SK-N-SH (cell line): ENCODE results near the gene ARSJ. TPM values are rescaled to one million over a fixed set of nuclear protein-coding genes. Genes with fewer than 3 reads are reported as not detected.

Source experiments
- CTCF ChIA-PET: fragments of 300-600, 350-600 bp; formaldehyde crosslinking; extraction: SDS; loops from one replicate; lab custom pipeline; 2021; lab: Yijun Ruan, JAX
- POLR2A ChIA-PET: fragments of 350-600 bp; sonication (Branson Sonifier 250); formaldehyde crosslinking; extraction: SDS; loops from one replicate; lab custom pipeline; 2020; ENCODE audit warnings: antibody characterized with exemption, inconsistent platforms; lab: Yijun Ruan, JAX
- DNase-seq: peaks from one replicate; pipeline ENCODE4 v3.0.0; 2012
- H2AFZ ChIP-seq: fragments of 200-600 bp; sonication (generic); 2 replicates; pipeline ENCODE4 v1.8.1; 2016; ENCODE audit warnings: antibody characterized with exemption, mild to moderate bottlenecking, low read depth
- H3F3A ChIP-seq: fragments of 200-600 bp; sonication (generic); replicated peaks from 2 replicates; pipeline ENCODE3; 2016; ENCODE audit warnings: antibody characterized with exemption, mild to moderate bottlenecking; ENCODE audit not compliant: insufficient read depth
- H3K27ac ChIP-seq, 2 experiments: fragments of 200-500 bp in 1 of 2; fragments of 200-600 bp in 1 of 2; sonication (Bioruptor generic) in 1 of 2; sonication (generic), shearing (Covaris generic) in 1 of 2; 2 replicates each; pipeline versions ENCODE4 v1.5.1 to v1.6.1; 2014 to 2016; ENCODE audit warnings: low read depth in 2 of 2, inconsistent platforms in 1 of 2, low read length in 1 of 2, mild to moderate bottlenecking in 1 of 2, mixed read lengths in 1 of 2
- H3K27me3 ChIP-seq: fragments of 200-600 bp; sonication (generic), shearing (Covaris generic); 2 replicates; pipeline ENCODE4 v1.6.1; 2016; ENCODE audit warnings: mixed run types; ENCODE audit not compliant: insufficient read depth
- H3K36me3 ChIP-seq, 2 experiments: fragments of 200-500 bp in 1 of 2; fragments of 200-600 bp in 1 of 2; sonication (Bioruptor generic) in 1 of 2; sonication (generic) in 1 of 2; replicated peaks in 1 of 2; 2 replicates each; pipeline versions ENCODE3 to v1.5.1; 2014 to 2016; ENCODE audit warnings: low read length in 1 of 2, mild to moderate bottlenecking in 1 of 2; ENCODE audit not compliant: insufficient read depth in 2 of 2, control insufficient read depth in 1 of 2
- H3K4me1 ChIP-seq, 2 experiments: fragments of 200-500 bp in 1 of 2; fragments of 200-600 bp in 1 of 2; sonication (Bioruptor generic) in 1 of 2; sonication (generic), shearing (Covaris generic) in 1 of 2; 2 replicates each; pipeline versions ENCODE4 v1.5.1 to v1.6.1; 2014 to 2016; ENCODE audit warnings: low read depth in 1 of 2, low read length in 1 of 2, mixed run types in 1 of 2; ENCODE audit not compliant: insufficient read depth in 2 of 2, control insufficient read depth in 1 of 2
- H3K4me2 ChIP-seq: fragments of 200-600 bp; sonication (generic), shearing (Covaris generic); 2 replicates; pipeline ENCODE4 v1.6.1; 2017; ENCODE audit warnings: mixed run types
- H3K4me3 ChIP-seq, 2 experiments: fragments of 200-500 bp in 1 of 2; fragments of 200-600 bp in 1 of 2; sonication (Bioruptor generic) in 1 of 2; sonication (generic), shearing (Covaris generic) in 1 of 2; 2 replicates each; pipeline versions ENCODE4 v1.5.1 to v1.8.1; 2014 to 2016; ENCODE audit warnings: low read depth in 2 of 2, inconsistent platforms in 1 of 2, low read length in 1 of 2, mild to moderate bottlenecking in 1 of 2, mixed read lengths in 1 of 2, moderate library complexity in 1 of 2
- H3K79me2 ChIP-seq: fragments of 200-600 bp; sonication (generic); 2 replicates; pipeline ENCODE4 v1.8.1; 2017; ENCODE audit warnings: mild to moderate bottlenecking; ENCODE audit not compliant: insufficient read depth
- H3K9ac ChIP-seq: fragments of 200-600 bp; sonication (generic); 2 replicates; pipeline ENCODE4 v1.6.1; 2017; ENCODE audit warnings: mixed run types
- H3K9me2 ChIP-seq: fragments of 200-600 bp; sonication (generic); 2 replicates; pipeline ENCODE4 v1.6.1; 2017; ENCODE audit warnings: mixed run types
- H3K9me3 ChIP-seq: fragments of 200-600 bp; sonication (generic); 2 replicates; pipeline ENCODE4 v1.6.1; 2017; ENCODE audit warnings: mixed run types, mild to moderate bottlenecking, moderate library complexity
- H4K20me1 ChIP-seq: fragments of 200-600 bp; sonication (generic); 2 replicates; pipeline ENCODE4 v1.6.1; 2017; ENCODE audit warnings: mild to moderate bottlenecking, mixed run types; ENCODE audit not compliant: insufficient read depth
- CHD2 ChIP-seq: fragments of 150-350 bp; IDR thresholded peaks from 2 replicates; pipeline ENCODE4 v1.6.1; 2018; ENCODE audit warnings: low read length; ENCODE audit not compliant: partially characterized antibody
- CTCF ChIP-seq: fragments of 200-600 bp; sonication (generic); IDR thresholded peaks from 2 replicates; pipeline ENCODE4 v1.6.1; 2017; ENCODE audit warnings: antibody characterized with exemption, mild to moderate bottlenecking, moderate library complexity
- ELF1 ChIP-seq: IDR thresholded peaks from 2 replicates; pipeline ENCODE4 v1.4.0; 2012
- FOXJ3 ChIP-seq: sonication (generic); formaldehyde crosslinking; IDR thresholded peaks from 2 replicates; pipeline ENCODE4 v1.5.1; 2020; ENCODE audit warnings: mild to moderate bottlenecking, missing genetic modification reagents
- JUND ChIP-seq: IDR thresholded peaks from 2 replicates; pipeline ENCODE4 v1.4.0; 2012
- MXI1 ChIP-seq: IDR thresholded peaks from 2 replicates; pipeline ENCODE4 v1.6.1; 2012; ENCODE audit warnings: mild to moderate bottlenecking, low read depth, low read length, improper control_type of control experiment
- NFIC ChIP-seq: IDR thresholded peaks from 2 replicates; pipeline ENCODE4 v1.4.0; 2012; ENCODE audit warnings: borderline replicate concordance
- PBX3 ChIP-seq: IDR thresholded peaks from 2 replicates; pipeline ENCODE4; 2012
- POLR2AphosphoS5 ChIP-seq: IDR thresholded peaks from 2 replicates; pipeline ENCODE4 v1.6.1; 2012; ENCODE audit warnings: low read depth, low read length
- RCOR1 ChIP-seq: fragments of 150-350 bp; IDR thresholded peaks from 2 replicates; pipeline ENCODE4 v1.6.1; 2017; ENCODE audit warnings: antibody characterized with exemption, low read length
- REST ChIP-seq: IDR thresholded peaks from 2 replicates; pipeline ENCODE4 v1.6.1; 2012; ENCODE audit warnings: mild to moderate bottlenecking, low read depth, low read length, moderate library complexity
- RFX5 ChIP-seq: IDR thresholded peaks from 2 replicates; pipeline ENCODE4 v1.6.1; 2012; ENCODE audit warnings: mild to moderate bottlenecking, improper control_type of control experiment, low read length
- RXRA ChIP-seq: IDR thresholded peaks from 2 replicates; pipeline ENCODE4 v1.4.0; 2012; ENCODE audit warnings: low read depth, mild to moderate bottlenecking, borderline replicate concordance
- SIN3A ChIP-seq: IDR thresholded peaks from 2 replicates; pipeline ENCODE4 v1.6.1; 2012; ENCODE audit warnings: low read depth, mild to moderate bottlenecking, low read length, moderate library complexity, borderline replicate concordance
- SMC3 ChIP-seq: IDR thresholded peaks from 2 replicates; pipeline ENCODE4 v1.6.1; 2012; ENCODE audit warnings: low read depth, low read length, improper control_type of control experiment
- TEAD4 ChIP-seq: IDR thresholded peaks from 2 replicates; pipeline ENCODE4 v1.4.0; 2012; ENCODE audit warnings: mild to moderate bottlenecking, borderline replicate concordance; ENCODE audit not compliant: insufficient read depth
- polyA plus RNA-seq, 3 experiments: library from polyadenylated mRNA; depleted of rRNA; stranded (reverse); fragments of >200 nt; gene quantifications; 2 replicates each; pipeline ENCODE4 v1.2.3, GENCODE V29; 2012

ARSJ gene
- polyA plus RNA-seq, 1 of the 3 experiments (the other 2 are of a cell fraction), result 30.4 TPM

- peak overlapping the region; percentile 51 for H3K4me2 ChIP-seq
- H3K4me3 ChIP-seq, result no peak overlapping the region
- H2AFZ ChIP-seq, result no peak overlapping the region
- CTCF ChIA-PET, result no interaction called here
- H3K27ac ChIP-seq, result peak overlapping the region in 1 of 2 experiments; percentile 17; a peak in 1 of 4 replicates
- no peak for TF ChIP-seq JUND
- TF ChIP-seq REST, result no peak
- no peak for TF ChIP-seq NFIC
- no peak for TF ChIP-seq POLR2AphosphoS5
- TF ChIP-seq SMC3, result no peak
- no peak for TF ChIP-seq RFX5
- no peak for TF ChIP-seq TEAD4
- no peak for TF ChIP-seq SIN3A
- TF ChIP-seq CTCF, result no peak
- no peak for TF ChIP-seq RXRA
- TF ChIP-seq MXI1, result no peak
- TF ChIP-seq RCOR1, result no peak
- TF ChIP-seq CHD2, result no peak
- no peak for TF ChIP-seq ELF1
- no peak for TF ChIP-seq PBX3
- TF ChIP-seq FOXJ3 (CRISPR knock-in tag), result no peak
- H3K9me2 ChIP-seq, result no peaks in the 10 kb centered on the region
- no peak overlapping the region for H3K9ac ChIP-seq
- H4K20me1 ChIP-seq, result peaks cover 11% of the 10 kb centered on the region
- H3K9me3 ChIP-seq, result no peaks in the 10 kb centered on the region; the same call in 1 of the 2 replicates
- peaks cover 100% of the 10 kb centered on the region for H3K79me2 ChIP-seq
- H3K36me3 ChIP-seq, result peaks cover 26 to 93% of the 10 kb centered on the region in 2 experiments
- peaks cover 16 to 40% of the 10 kb centered on the region in 2 experiments; a peak in 3 of 4 replicates for H3K4me1 ChIP-seq
- no peak for DNase-seq
- POLR2A ChIA-PET, result no interaction called here
- no peaks in the 10 kb centered on the region for H3K27me3 ChIP-seq
- H3F3A ChIP-seq, result peaks cover 67% of the 10 kb centered on the region
Measured at GRCh38 chr4:113967687-113968086, 11.8 kb downstream of the ARSJ start.
